ENCODE data around the gene SMCR8.

GRCh38 chr17:18285296-18285695 is 29.8 kb upstream of the SMCR8 start:
- TF ChIP-seq CTCF (IDR thresholded peaks at IDR 0.05; ENCODE audit: insufficient read depth, low read depth, low read length), result no peak
- no peak for TF ChIP-seq EZH2 (IDR thresholded peaks at IDR 0.05; ENCODE audit: insufficient read depth, low read length)
